ENCODE results near the gene AP5S1. TPM values are rescaled to one million over a fixed set of nuclear protein-coding genes. Genes with fewer than 3 reads are reported as not detected.

AP5S1 gene, protein sequence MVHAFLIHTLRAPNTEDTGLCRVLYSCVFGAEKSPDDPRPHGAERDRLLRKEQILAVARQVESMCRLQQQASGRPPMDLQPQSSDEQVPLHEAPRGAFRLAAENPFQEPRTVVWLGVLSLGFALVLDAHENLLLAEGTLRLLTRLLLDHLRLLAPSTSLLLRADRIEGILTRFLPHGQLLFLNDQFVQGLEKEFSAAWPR
- 24.8 and 25.0 TPM in 2 replicates for total RNA-seq (2014; rRNA removed; shearing (Covaris generic))
- 20.5 and 22.6 TPM in 2 replicates for polyA plus RNA-seq (2016; fragmentation: Nextera tagmentation; extraction: Ambion mirVana)

DNA sequence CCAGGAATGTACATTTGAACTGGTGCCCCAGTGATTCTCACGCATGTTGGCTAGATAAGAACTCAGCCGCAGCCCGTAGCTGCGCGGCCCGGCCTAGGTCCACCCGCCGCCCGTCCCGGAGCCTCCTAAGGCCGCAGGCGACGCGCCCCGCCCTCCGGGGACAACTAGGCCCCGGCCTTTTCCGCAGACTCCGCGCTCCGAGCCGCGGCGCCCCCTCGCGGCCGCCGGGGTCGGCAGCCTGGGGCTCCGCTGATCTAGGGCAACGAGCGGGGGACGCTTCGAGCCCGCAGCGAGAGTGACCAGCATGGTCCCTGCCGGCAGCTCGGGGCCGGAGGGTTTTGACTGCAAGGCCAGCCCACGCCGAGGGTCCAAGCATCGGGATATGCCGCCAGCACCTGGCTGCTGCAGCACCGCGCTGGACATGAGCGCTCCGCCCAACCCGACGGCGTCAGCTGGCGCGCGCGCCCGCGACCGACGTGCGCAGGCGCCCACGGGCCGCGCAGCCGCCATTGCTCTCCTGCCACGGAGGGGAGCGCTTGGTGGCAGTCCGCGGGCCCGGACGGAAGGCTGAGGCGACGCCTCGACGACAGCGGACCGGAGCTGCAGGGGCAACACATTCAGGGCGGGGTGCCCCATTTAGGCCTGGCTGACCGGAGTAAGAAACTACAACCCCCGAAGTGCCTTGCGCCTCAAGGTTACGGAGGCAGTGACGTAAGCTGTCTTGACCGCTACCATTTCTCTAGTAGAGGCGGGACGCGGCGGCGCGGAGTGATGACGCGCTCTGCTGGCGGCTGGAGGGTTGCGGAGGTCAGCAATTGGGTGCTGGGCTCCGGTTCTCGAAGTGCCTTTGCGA lies at the start of gene AP5S1:
TSS of gene AP5S1 (plus strand) at position 500 of the 853 bp plus-strand sequence. CDS start 1,571 bp downstream, outside the sequence.
- Histone ChIP-seq H4K20me1 (ENCODE audit: insufficient read depth) (no peaks in the 10 kb centered on the region), H3F3A (ENCODE audit: insufficient read depth) (peaks cover 4% of the 10 kb centered on the region; the same call in 1 of the 2 replicates), H3K4me1 (ENCODE audit: insufficient read depth) (peaks cover 15% of the 10 kb centered on the region), H3K79me2 (ENCODE audit: insufficient read depth) (peaks cover 24% of the 10 kb centered on the region), H3K4me2 (ENCODE audit: unreplicated experiment) (peak within 1 kb of the TSS; percentile 88), H3K36me3 (ENCODE audit: low read depth) (peaks cover 9% of the 10 kb centered on the region), H3K9ac (peak within 1 kb of the TSS; percentile 96), H2AFZ (peak within 1 kb of the TSS; percentile 82), H3K27ac (peak within 1 kb of the TSS; percentile 97), H3K9me3 (ENCODE audit: low read depth) (no peaks in the 10 kb centered on the region), H3K9me2 (ENCODE audit: insufficient read depth) (no peaks in the 10 kb centered on the region), H3K27me3 (replicated peaks; ENCODE audit: insufficient read depth) (no peaks in the 10 kb centered on the region), H3K4me3 (peak within 1 kb of the TSS; percentile 87)
- 1 to 2% methylated on average over 72 to 89 of the region's 96 CpGs for WGBS, 2 experiments (ENCODE audit: low coverage in 1 of 2, low lambda C conversion rate in 2 of 2, missing lambda C conversion rate in 2 of 2)
- DNase-seq, result peak; percentile 98
- in situ Hi-C loops (cut with MboI), result no loop called here
- TF ChIP-seq EZH2phosphoT487 (IDR thresholded peaks at IDR 0.05; ENCODE audit: insufficient read depth, low read depth) (no peak), EZH2 (IDR thresholded peaks at IDR 0.05; ENCODE audit: insufficient read depth, poor library complexity, severe bottlenecking) (no peak)

DNA sequence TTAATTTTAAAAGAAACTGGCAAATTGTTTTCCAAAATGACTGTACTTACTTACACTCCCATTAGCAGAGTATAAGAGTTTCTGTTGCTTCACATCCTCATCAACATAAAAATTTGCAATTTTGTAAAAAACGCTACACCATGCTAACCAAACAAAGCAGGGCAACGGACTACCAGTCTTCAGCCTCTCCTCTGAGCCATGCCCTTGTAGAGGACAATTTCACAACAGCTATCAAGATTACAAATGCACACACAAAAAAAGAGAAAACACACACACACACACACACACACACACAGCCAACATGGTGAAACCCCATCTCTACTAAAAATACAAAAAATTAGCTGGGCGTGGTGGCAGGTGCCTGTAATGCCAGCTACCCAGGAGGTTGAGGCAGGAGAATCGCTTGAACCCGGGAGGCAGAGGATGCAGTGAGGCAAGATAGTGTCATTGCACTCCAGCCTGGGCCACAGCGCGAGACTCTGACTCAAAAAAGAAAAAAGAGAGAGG lies 48.7 kb upstream of the AP5S1 start:
- no peak overlapping the region for H3K4me3 ChIP-seq
- peaks cover 9% of the 10 kb centered on the region; the same call in 1 of the 2 replicates for H3K4me1 ChIP-seq (ENCODE audit: insufficient read depth)
- DNase-seq, result no peak
- no peak overlapping the region for H3K4me2 ChIP-seq (ENCODE audit: unreplicated experiment)
- H3K9me3 ChIP-seq (ENCODE audit: low read depth), result no peaks in the 10 kb centered on the region
- no peaks in the 10 kb centered on the region for H3K36me3 ChIP-seq (ENCODE audit: low read depth)
- WGBS, 2 experiments (ENCODE audit: low coverage in 1 of 2, low lambda C conversion rate in 2 of 2, missing lambda C conversion rate in 2 of 2), result 78 to 79% methylated on average over 7 of the region's 7 CpGs
- peaks cover 9% of the 10 kb centered on the region; the same call in 1 of the 2 replicates for H3K79me2 ChIP-seq (ENCODE audit: insufficient read depth)
- TF ChIP-seq EZH2phosphoT487 (IDR thresholded peaks at IDR 0.05; ENCODE audit: insufficient read depth, low read depth) (no peak), EZH2 (IDR thresholded peaks at IDR 0.05; ENCODE audit: insufficient read depth, poor library complexity, severe bottlenecking) (no peak)
- H3K9me2 ChIP-seq (ENCODE audit: insufficient read depth), result no peaks in the 10 kb centered on the region
- H3F3A ChIP-seq (ENCODE audit: insufficient read depth), result peaks cover 8% of the 10 kb centered on the region; the same call in 1 of the 2 replicates
- H3K27ac ChIP-seq, result no peak overlapping the region
- in situ Hi-C loops (cut with MboI), result no loop called here
- no peaks in the 10 kb centered on the region for H4K20me1 ChIP-seq (ENCODE audit: insufficient read depth)
- no peaks in the 10 kb centered on the region for H3K27me3 ChIP-seq (replicated peaks; ENCODE audit: insufficient read depth)
- no peak overlapping the region for H3K9ac ChIP-seq
- no peak overlapping the region for H2AFZ ChIP-seq

DNA sequence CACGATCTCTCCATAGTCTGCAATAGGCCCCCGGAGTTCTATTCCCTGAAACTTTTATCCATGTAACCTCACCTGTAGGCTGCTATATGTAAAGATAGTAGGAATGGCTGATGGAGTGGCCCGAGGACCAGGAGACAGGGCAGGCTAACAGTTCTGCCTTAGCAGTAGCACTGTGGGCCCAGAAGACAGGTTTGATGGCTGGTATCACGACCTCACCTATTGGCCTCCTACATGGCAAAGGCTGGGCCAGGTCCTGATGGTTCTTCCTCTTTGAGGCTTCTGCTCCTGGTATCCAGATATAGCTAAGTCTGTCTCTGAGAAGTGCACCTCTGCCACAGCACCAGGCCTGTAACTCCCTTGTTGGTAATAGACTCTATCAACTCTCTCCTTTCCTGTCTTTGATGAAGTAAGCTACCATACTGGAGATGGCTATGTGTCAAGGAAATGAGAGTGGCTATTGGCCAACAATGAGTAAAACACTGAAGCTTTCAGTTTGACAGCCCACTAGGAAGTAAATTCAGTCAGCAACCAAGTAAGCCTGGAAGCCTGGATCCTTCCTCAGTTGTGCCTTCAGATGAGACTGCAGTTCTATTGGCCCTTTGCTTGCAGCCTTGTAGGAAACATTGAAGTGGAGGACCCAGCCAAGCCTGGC lies 44.8 kb upstream of the AP5S1 start:
- Histone ChIP-seq H3K9me3 (ENCODE audit: low read depth) (no peaks in the 10 kb centered on the region), H2AFZ (no peak overlapping the region), H3K27me3 (replicated peaks; ENCODE audit: insufficient read depth) (no peaks in the 10 kb centered on the region), H3K27ac (no peak overlapping the region), H3K4me3 (no peak overlapping the region), H4K20me1 (ENCODE audit: insufficient read depth) (no peaks in the 10 kb centered on the region), H3K79me2 (ENCODE audit: insufficient read depth) (no peaks in the 10 kb centered on the region), H3K4me2 (ENCODE audit: unreplicated experiment) (no peak overlapping the region), H3K4me1 (ENCODE audit: insufficient read depth) (no peaks in the 10 kb centered on the region), H3K36me3 (ENCODE audit: low read depth) (no peaks in the 10 kb centered on the region), H3F3A (ENCODE audit: insufficient read depth) (0 out of 2 replicates have a peak, but pooled peaks cover 2% of the 10 kb centered on the region), H3K9me2 (ENCODE audit: insufficient read depth) (no peaks in the 10 kb centered on the region), H3K9ac (no peak overlapping the region)
- in situ Hi-C loops (cut with MboI), result no loop called here
- 66 to 68% methylated on average over 4 of the region's 4 CpGs for WGBS, 2 experiments (ENCODE audit: low coverage in 1 of 2, low lambda C conversion rate in 2 of 2, missing lambda C conversion rate in 2 of 2)
- DNase-seq, result no peak
- TF ChIP-seq EZH2 (IDR thresholded peaks at IDR 0.05; ENCODE audit: insufficient read depth, poor library complexity, severe bottlenecking) (no peak), EZH2phosphoT487 (IDR thresholded peaks at IDR 0.05; ENCODE audit: insufficient read depth, low read depth) (no peak)

DNA sequence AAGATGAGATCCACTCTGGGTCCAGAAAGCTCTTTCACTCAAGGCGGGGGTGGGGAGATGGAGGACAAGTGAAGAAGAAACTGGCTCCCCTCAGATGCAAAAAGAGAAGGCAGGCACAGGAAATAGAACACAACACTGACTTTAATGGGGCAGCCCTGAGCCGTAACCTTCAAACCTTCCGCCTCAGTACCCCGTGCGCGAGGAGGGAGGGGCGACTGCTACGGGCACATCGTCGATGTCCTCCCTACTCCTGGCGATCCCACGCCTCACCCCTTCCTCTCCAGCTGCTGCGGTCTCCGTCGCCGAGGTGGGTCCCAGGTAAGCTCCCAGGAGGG lies 43.0 kb upstream of the AP5S1 start:
- peaks cover under 1% of the 10 kb centered on the region; the same call in 1 of the 2 replicates for H3K79me2 ChIP-seq (ENCODE audit: insufficient read depth)
- peak overlapping the region; percentile 68 for H3K9ac ChIP-seq
- H3K9me2 ChIP-seq (ENCODE audit: insufficient read depth), result no peaks in the 10 kb centered on the region
- in situ Hi-C loops (cut with MboI), result no loop called here
- H3K4me1 ChIP-seq (ENCODE audit: insufficient read depth), result no peaks in the 10 kb centered on the region
- peak overlapping the region; percentile 87 for H3K4me2 ChIP-seq (ENCODE audit: unreplicated experiment)
- no peaks in the 10 kb centered on the region for H3K36me3 ChIP-seq (ENCODE audit: low read depth)
- H3K9me3 ChIP-seq (ENCODE audit: low read depth), result no peaks in the 10 kb centered on the region
- H4K20me1 ChIP-seq (ENCODE audit: insufficient read depth), result no peaks in the 10 kb centered on the region
- no peak overlapping the region for H3K27ac ChIP-seq
- H3F3A ChIP-seq (ENCODE audit: insufficient read depth), result peaks cover 17% of the 10 kb centered on the region
- WGBS, 2 experiments (ENCODE audit: low coverage in 1 of 2, low lambda C conversion rate in 2 of 2, missing lambda C conversion rate in 2 of 2), result 8 to 13% methylated on average over 15 to 16 of the region's 16 CpGs
- TF ChIP-seq EZH2 (IDR thresholded peaks at IDR 0.05; ENCODE audit: insufficient read depth, poor library complexity, severe bottlenecking) (no peak), EZH2phosphoT487 (IDR thresholded peaks at IDR 0.05; ENCODE audit: insufficient read depth, low read depth) (no peak)
- peak overlapping the region; percentile 78 for H3K4me3 ChIP-seq
- DNase-seq, result no peak
- H2AFZ ChIP-seq, result peak overlapping the region; percentile 87
- H3K27me3 ChIP-seq (replicated peaks; ENCODE audit: insufficient read depth), result no peaks in the 10 kb centered on the region
